Central memory CD8-positive, alpha-beta T cell (primary cell): ENCODE measurements around the gene GRPEL1.

Experiments
- ATAC-seq: fragments of 150-1000 bp; cut with Tn5 transposase; replicated peaks from 2 replicates; pipeline ENCODE4 v1.10.0; 2022; ENCODE audit warnings: mild to moderate bottlenecking, moderate FRiP score, moderate number of reproducible peaks; ENCODE audit not compliant: poor library complexity, severe bottlenecking; ENCODE audit errors: extremely low read depth
- DNase-seq, 2 donors: peaks; one replicate each; pipeline ENCODE4 v3.0.0; 2021; ENCODE audit warnings: low spot score in 2 of 2
- H3K27ac Mint-ChIP-seq: one replicate; pipeline ENCODE4 v1.8.0; 2022; ENCODE audit warnings: low read depth, mild to moderate bottlenecking, moderate library complexity, mixed read lengths
- H3K27me3 Mint-ChIP-seq: one replicate; pipeline ENCODE4 v1.8.0; 2022; ENCODE audit warnings: mixed read lengths
- H3K36me3 Mint-ChIP-seq: one replicate; pipeline ENCODE4 v1.8.0; 2022; ENCODE audit warnings: mild to moderate bottlenecking, moderate library complexity, mixed read lengths; ENCODE audit not compliant: insufficient read depth
- H3K4me1 Mint-ChIP-seq: one replicate; pipeline ENCODE4 v1.8.0; 2022; ENCODE audit warnings: mixed read lengths
- H3K4me3 Mint-ChIP-seq: one replicate; pipeline ENCODE4 v1.8.0; 2022; ENCODE audit warnings: mild to moderate bottlenecking, moderate library complexity, mixed read lengths
- H3K9me3 Mint-ChIP-seq: one replicate; pipeline ENCODE4 v1.8.0; 2022; ENCODE audit warnings: mixed read lengths

The GRPEL1 gene

GRCh38 chr4:7054106-7054880, 13.6 kb downstream of the GRPEL1 start:
- Mint-ChIP-seq H3K4me3 (no peak overlapping the region), H3K9me3 (no peaks in the 10 kb centered on the region), H3K27ac (peak overlapping the region; percentile 29), H3K4me1 (peaks cover 16% of the 10 kb centered on the region), H3K36me3 (peaks cover 30% of the 10 kb centered on the region), H3K27me3 (no peaks in the 10 kb centered on the region)
- ATAC-seq = no peak
- DNase-seq = no peak

GRCh38 chr4:7052923-7053715, 14.7 kb downstream of the GRPEL1 start:
- H3K27me3 Mint-ChIP-seq = no peaks in the 10 kb centered on the region
- ATAC-seq (no peak), DNase-seq (no peak)
- no peak overlapping the region for H3K27ac Mint-ChIP-seq
- no peak overlapping the region for H3K4me3 Mint-ChIP-seq
- peaks cover 23% of the 10 kb centered on the region for H3K4me1 Mint-ChIP-seq
- H3K36me3 Mint-ChIP-seq = peaks cover 24% of the 10 kb centered on the region
- H3K9me3 Mint-ChIP-seq = no peaks in the 10 kb centered on the region

DNA sequence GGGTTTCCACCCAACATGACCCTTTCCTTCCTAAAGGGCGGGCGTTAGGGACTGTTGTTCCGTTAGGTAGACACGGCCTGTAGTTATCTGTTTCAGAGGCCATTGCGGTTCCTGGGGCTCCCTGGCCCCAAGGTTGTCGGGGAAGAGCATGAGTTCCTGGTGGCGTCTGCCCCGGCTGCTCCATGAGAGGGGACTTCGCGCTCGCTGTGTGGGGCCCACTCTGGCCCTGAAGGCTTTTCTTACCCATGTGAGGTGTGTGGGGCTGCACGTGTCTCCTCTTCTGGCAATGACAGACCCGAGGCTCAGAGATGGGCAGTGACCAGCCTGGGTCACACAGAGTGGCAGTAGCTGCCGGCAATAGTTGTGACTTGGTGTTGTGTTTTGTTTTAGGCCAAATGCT, 15.6 kb downstream of the GRPEL1 start:
- Mint-ChIP-seq H3K9me3 (no peaks in the 10 kb centered on the region), H3K4me1 (peaks cover 29% of the 10 kb centered on the region), H3K27me3 (no peaks in the 10 kb centered on the region), H3K36me3 (peaks cover 20% of the 10 kb centered on the region), H3K27ac (no peak overlapping the region), H3K4me3 (no peak overlapping the region)
- ATAC-seq = no peak
- no peak for DNase-seq

DNA sequence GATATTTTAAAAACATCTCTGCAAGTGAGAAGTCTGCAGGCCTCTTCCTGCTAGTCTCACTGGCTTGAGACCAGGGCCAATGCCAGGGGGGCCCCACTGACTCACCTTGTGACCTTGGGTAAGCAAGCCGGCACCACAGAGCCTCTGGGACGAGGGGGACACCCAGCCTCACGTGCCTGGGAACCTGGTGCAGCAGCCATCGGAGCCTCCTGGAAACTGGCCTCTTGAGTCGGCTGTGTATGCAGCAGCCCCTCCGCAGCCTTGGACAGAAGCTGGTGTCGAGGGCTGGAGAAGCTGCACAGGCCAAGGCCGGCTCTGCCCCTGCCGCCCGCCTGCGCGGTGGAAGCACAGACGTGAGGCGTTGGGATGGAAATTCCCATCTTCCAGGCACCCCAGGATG, 16.0 kb downstream of the GRPEL1 start:
- Mint-ChIP-seq H3K36me3 (peaks cover 21% of the 10 kb centered on the region), H3K27ac (no peak overlapping the region), H3K27me3 (no peaks in the 10 kb centered on the region), H3K4me3 (no peak overlapping the region), H3K4me1 (peaks cover 33% of the 10 kb centered on the region), H3K9me3 (no peaks in the 10 kb centered on the region)
- DNase-seq = no peak
- no peak for ATAC-seq

- DNase-seq (no peak), ATAC-seq (no peak)
- H3K27me3 Mint-ChIP-seq = no peaks in the 10 kb centered on the region
- H3K36me3 Mint-ChIP-seq = peaks cover 22% of the 10 kb centered on the region
- H3K27ac Mint-ChIP-seq = no peak overlapping the region
- peaks cover 41% of the 10 kb centered on the region for H3K4me1 Mint-ChIP-seq
- no peaks in the 10 kb centered on the region for H3K9me3 Mint-ChIP-seq
- no peak overlapping the region for H3K4me3 Mint-ChIP-seq
Observed at GRCh38 chr4:7051144-7051495, 16.7 kb downstream of the GRPEL1 start.

GRCh38 chr4:7050481-7051143, 17.3 kb downstream of the GRPEL1 start:
- Mint-ChIP-seq H3K36me3 (peaks cover 19% of the 10 kb centered on the region), H3K4me1 (peaks cover 46% of the 10 kb centered on the region), H3K4me3 (no peak overlapping the region), H3K27ac (no peak overlapping the region), H3K27me3 (no peaks in the 10 kb centered on the region), H3K9me3 (no peaks in the 10 kb centered on the region)
- DNase-seq = no peak
- no peak for ATAC-seq

GRCh38 chr4:7049739-7050138, 18.1 kb downstream of the GRPEL1 start:
- H3K4me3 Mint-ChIP-seq = no peak overlapping the region
- peaks cover 24% of the 10 kb centered on the region for H3K36me3 Mint-ChIP-seq
- H3K27ac Mint-ChIP-seq = no peak overlapping the region
- no peaks in the 10 kb centered on the region for H3K27me3 Mint-ChIP-seq
- H3K4me1 Mint-ChIP-seq = peaks cover 55% of the 10 kb centered on the region
- DNase-seq (no peak), ATAC-seq (no peak)
- H3K9me3 Mint-ChIP-seq = no peaks in the 10 kb centered on the region

GRCh38 chr4:7049295-7049694, 18.6 kb downstream of the GRPEL1 start:
- Mint-ChIP-seq H3K4me3 (no peak overlapping the region), H3K4me1 (peaks cover 60% of the 10 kb centered on the region), H3K27me3 (no peaks in the 10 kb centered on the region), H3K36me3 (peaks cover 26% of the 10 kb centered on the region), H3K9me3 (no peaks in the 10 kb centered on the region), H3K27ac (no peak overlapping the region)
- no peak for ATAC-seq
- no peak for DNase-seq

DNA sequence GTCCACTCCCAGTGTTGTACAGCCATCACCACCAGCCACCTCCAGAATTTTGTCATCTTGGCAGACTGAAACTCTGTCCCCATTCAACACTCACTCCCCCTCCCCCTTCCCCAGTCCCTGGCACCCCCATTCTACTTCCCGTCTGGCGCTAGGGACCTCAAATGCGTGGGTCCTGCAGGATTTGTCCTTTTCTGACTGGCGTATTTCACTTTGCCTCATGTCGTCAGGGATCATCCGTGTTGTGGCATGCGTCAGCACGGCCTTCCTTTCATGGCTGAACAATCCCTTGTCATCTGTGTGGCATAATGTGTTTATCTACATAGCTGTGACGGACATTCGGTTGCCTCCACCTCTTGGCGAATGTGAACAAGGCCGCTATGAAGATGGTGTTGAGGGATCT, 19.2 kb downstream of the GRPEL1 start:
- H3K27ac Mint-ChIP-seq = no peak overlapping the region
- peaks cover 64% of the 10 kb centered on the region for H3K4me1 Mint-ChIP-seq
- H3K27me3 Mint-ChIP-seq = no peaks in the 10 kb centered on the region
- DNase-seq = no peak
- H3K4me3 Mint-ChIP-seq = no peak overlapping the region
- H3K36me3 Mint-ChIP-seq = peaks cover 25% of the 10 kb centered on the region
- ATAC-seq = no peak
- no peaks in the 10 kb centered on the region for H3K9me3 Mint-ChIP-seq

DNA sequence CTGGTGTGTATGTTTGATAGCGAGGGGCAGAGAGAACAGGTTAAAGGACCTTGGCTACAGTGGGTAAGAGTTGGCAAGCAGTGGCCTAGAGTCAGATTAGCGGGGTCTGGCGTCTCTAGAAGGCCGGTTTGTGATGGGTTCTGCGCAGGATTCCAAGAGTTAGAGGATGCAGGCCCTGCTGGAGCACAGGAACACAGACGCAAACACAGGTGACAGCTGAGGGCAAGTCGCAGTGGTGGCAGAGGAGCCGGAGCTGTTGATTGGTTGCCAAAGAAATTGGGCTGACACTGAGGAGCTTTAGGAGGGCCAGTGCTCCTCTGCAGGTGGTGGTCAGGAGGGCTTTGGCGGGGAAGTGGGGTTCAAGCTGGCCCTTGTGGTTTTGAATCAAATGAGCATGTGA, 20.9 kb downstream of the GRPEL1 start:
- H3K4me3 Mint-ChIP-seq = peak overlapping the region; percentile 92
- ATAC-seq = no peak
- H3K36me3 Mint-ChIP-seq = peaks cover 30% of the 10 kb centered on the region
- no peak for DNase-seq
- no peaks in the 10 kb centered on the region for H3K9me3 Mint-ChIP-seq
- H3K27ac Mint-ChIP-seq = peak overlapping the region; percentile 83
- no peaks in the 10 kb centered on the region for H3K27me3 Mint-ChIP-seq
- H3K4me1 Mint-ChIP-seq = peaks cover 67% of the 10 kb centered on the region

GRCh38 chr4:7045961-7046921, 21.6 kb downstream of the GRPEL1 start:
- Mint-ChIP-seq H3K9me3 (no peaks in the 10 kb centered on the region), H3K36me3 (peaks cover 33% of the 10 kb centered on the region), H3K4me3 (peak overlapping the region; percentile 92), H3K27me3 (no peaks in the 10 kb centered on the region), H3K27ac (peak overlapping the region; percentile 83), H3K4me1 (peaks cover 71% of the 10 kb centered on the region)
- DNase-seq (no peak), ATAC-seq (no peak)

GRCh38 chr4:7045553-7045952, 22.3 kb downstream of the GRPEL1 start:
- Mint-ChIP-seq H3K27me3 (no peaks in the 10 kb centered on the region), H3K9me3 (no peaks in the 10 kb centered on the region), H3K27ac (no peak overlapping the region), H3K4me1 (peaks cover 71% of the 10 kb centered on the region), H3K4me3 (peak overlapping the region; percentile 92), H3K36me3 (peaks cover 36% of the 10 kb centered on the region)
- DNase-seq = no peak
- ATAC-seq = no peak
